BJ (cell line): ENCODE results near the gene AXIN1. TPM values are rescaled to one million over a fixed set of nuclear protein-coding genes. Genes with fewer than 3 reads are reported as not detected.
"Not testable (repeated sequence)": the region's sequence is repeated elsewhere in the genome, so short reads cannot be mapped to it uniquely, and the experiment has no call there.

Experiments used
- CTCF ChIA-PET: fragments of 350-600 bp; formaldehyde crosslinking; extraction: SDS; loops from one replicate; lab custom pipeline; 2021; ENCODE audit warnings: antibody characterized with exemption, inconsistent platforms; lab: Yijun Ruan, JAX
- POLR2A ChIA-PET: fragments of 300-600 bp; sonication (Branson Sonifier 250); formaldehyde crosslinking; extraction: SDS; loops from one replicate; lab custom pipeline; 2021; ENCODE audit warnings: antibody characterized with exemption; lab: Charles Lee
- DNase-seq: peaks from one replicate; pipeline ENCODE4 v3.0.0-alpha.2; 2011; ENCODE audit warnings: low read depth
- H3K27me3 ChIP-seq: 2 replicates; pipeline ENCODE4 v1.6.0; 2011; ENCODE audit warnings: low read length; ENCODE audit not compliant: control insufficient read depth, insufficient read depth
- H3K36me3 ChIP-seq: 2 replicates; pipeline ENCODE4 v1.5.1; 2011; ENCODE audit warnings: low read length; ENCODE audit not compliant: control insufficient read depth, insufficient read depth
- H3K4me3 ChIP-seq: 2 replicates; pipeline ENCODE4 v1.5.1; 2011; ENCODE audit warnings: low read depth, mild to moderate bottlenecking, control low read depth, low read length
- CTCF ChIP-seq: IDR thresholded peaks from 2 replicates; pipeline ENCODE4 v1.5.1; 2011; ENCODE audit warnings: low read depth, mild to moderate bottlenecking, control low read depth, inconsistent platforms, low read length, moderate library complexity; ENCODE audit not compliant: insufficient read depth
- polyA plus RNA-seq: library from polyadenylated mRNA; depleted of rRNA; stranded (reverse); fragments of >200 nt; gene quantifications from 2 replicates; pipeline ENCODE4 v1.2.3, GENCODE V29; 2011

Gene AXIN1
- polyA plus RNA-seq, 1 experiment: 4.3 TPM

- no peak for DNase-seq
- Histone ChIP-seq H3K27me3 (no peaks in the 10 kb centered on the region), H3K36me3 (no peaks in the 10 kb centered on the region), H3K4me3 (no peak overlapping the region)
- ChIA-PET CTCF (interaction anchor here (0.6 to 2.5 kb wide), 5 partner anchors 9 to 393 kb away, joined by 3 to 7 read pairs (median 4); partner anchors contain the start of gene RAB11FIP3), POLR2A (no interaction called here)
- TF ChIP-seq CTCF: no peak
Observed at GRCh38 chr16:392450-393030, 40.0 kb upstream of the AXIN1 start.

- TF ChIP-seq CTCF: peak; percentile 79
- ChIA-PET CTCF (interaction anchor here (0.6 to 2.5 kb wide), 7 partner anchors 9 to 393 kb away, joined by 3 to 7 read pairs (median 4); partner anchors contain the start of gene RAB11FIP3), POLR2A (no interaction called here)
- no peak overlapping the region for H3K4me3 ChIP-seq
- H3K27me3 ChIP-seq: no peaks in the 10 kb centered on the region
- DNase-seq: no peak
- no peaks in the 10 kb centered on the region for H3K36me3 ChIP-seq
Observed at GRCh38 chr16:391885-392335, 39.4 kb upstream of the AXIN1 start.

GRCh38 chr16:389352-389751, 36.8 kb upstream of the AXIN1 start:
- ChIA-PET POLR2A (no interaction called here), CTCF (no interaction called here)
- no peaks in the 10 kb centered on the region for H3K36me3 ChIP-seq
- no peak for TF ChIP-seq CTCF
- no peaks in the 10 kb centered on the region for H3K27me3 ChIP-seq
- no peak for DNase-seq
- H3K4me3 ChIP-seq: no peak overlapping the region

- CTCF ChIA-PET, H3K27me3 ChIP-seq, DNase-seq, POLR2A ChIA-PET, H3K4me3 ChIP-seq, H3K36me3 ChIP-seq: not testable (repeated sequence)
Observed at GRCh38 chr16:387761-388666, 35.5 kb upstream of the AXIN1 start.

- no peak for DNase-seq
- H3K36me3 ChIP-seq: no peaks in the 10 kb centered on the region
- ChIA-PET POLR2A (interaction anchor here (0.6 kb wide), 2 partner anchors 40 to 71 kb away, joined by 3 to 13 read pairs; no protein-coding TSS in a partner anchor), CTCF (interaction anchor here (1.1 kb wide), 1 partner anchor 109 kb away, joined by 3 read pairs; no protein-coding TSS in a partner anchor)
- no peaks in the 10 kb centered on the region for H3K27me3 ChIP-seq
- no peak overlapping the region for H3K4me3 ChIP-seq
- TF ChIP-seq CTCF: no peak
Observed at GRCh38 chr16:386641-387156, 34.2 kb upstream of the AXIN1 start.
